Duodenal mucosa (tissue), 2 donors: Measurements from ENCODE around the gene USP40.

Experiments
- H3K27ac ChIP-seq: one replicate; pipeline ENCODE4 v1.7.0; 2013; ENCODE audit warnings: low read depth, low read length
- H3K27me3 ChIP-seq, 2 donors: one replicate each; pipeline ENCODE4 v1.7.0; 2013; ENCODE audit warnings: low read length in 2 of 2, control low read depth in 1 of 2; ENCODE audit not compliant: insufficient read depth in 2 of 2, control insufficient read depth in 1 of 2
- H3K36me3 ChIP-seq, 2 donors: one replicate each; pipeline ENCODE4 v1.7.0; 2013; ENCODE audit warnings: low read length in 2 of 2, control low read depth in 1 of 2; ENCODE audit not compliant: insufficient read depth in 2 of 2, control insufficient read depth in 1 of 2
- H3K4me1 ChIP-seq, 2 donors: one replicate each; pipeline ENCODE4 v1.7.0; 2013; ENCODE audit warnings: low read length in 2 of 2, control low read depth in 1 of 2; ENCODE audit not compliant: insufficient read depth in 2 of 2, control insufficient read depth in 1 of 2
- H3K4me3 ChIP-seq, 2 donors: one replicate each; pipeline ENCODE4 v1.7.0; 2013; ENCODE audit warnings: low read length in 2 of 2, low read depth in 1 of 2
- H3K9ac ChIP-seq, 2 donors: one replicate each; pipeline ENCODE4 v1.7.0; 2013; ENCODE audit warnings: low read length in 2 of 2, low read depth in 1 of 2
- H3K9me3 ChIP-seq, 2 donors: one replicate each; pipeline ENCODE4 v1.7.0; 2013; ENCODE audit warnings: low read length in 2 of 2, control low read depth in 1 of 2; ENCODE audit not compliant: control insufficient read depth in 1 of 2

USP40 gene

GRCh38 chr2:233439191-233439590 lies 127.4 kb downstream of the USP40 start:
- no peaks in the 10 kb centered on the region for H3K4me1 ChIP-seq
- no peak overlapping the region for H3K27ac ChIP-seq
- H3K9me3 ChIP-seq: no peaks in the 10 kb centered on the region
- no peak overlapping the region for H3K9ac ChIP-seq
- H3K36me3 ChIP-seq: peaks cover 46 to 86% of the 10 kb centered on the region in 2 donors
- H3K27me3 ChIP-seq: no peaks in the 10 kb centered on the region
- no peak overlapping the region for H3K4me3 ChIP-seq

- no peaks in the 10 kb centered on the region for H3K27me3 ChIP-seq
- H3K4me1 ChIP-seq: peaks cover 0 to 3% of the 10 kb centered on the region in 2 donors
- H3K4me3 ChIP-seq: no peak overlapping the region
- H3K9ac ChIP-seq: no peak overlapping the region
- H3K27ac ChIP-seq: no peak overlapping the region
- no peaks in the 10 kb centered on the region for H3K9me3 ChIP-seq
- peaks cover 46 to 82% of the 10 kb centered on the region in 2 donors for H3K36me3 ChIP-seq
These were observed 127.9 kb downstream of the USP40 start for GRCh38 chr2:233438573-233439147.

GRCh38 chr2:233437439-233437955 lies 129.1 kb downstream of the USP40 start:
- Histone ChIP-seq H3K4me1 (peaks cover 0 to 3% of the 10 kb centered on the region in 2 donors), H3K27me3 (no peaks in the 10 kb centered on the region), H3K27ac (no peak overlapping the region), H3K4me3 (no peak overlapping the region), H3K9ac (no peak overlapping the region), H3K9me3 (no peaks in the 10 kb centered on the region), H3K36me3 (peaks cover 46 to 77% of the 10 kb centered on the region in 2 donors)

- Histone ChIP-seq H3K27me3 (no peaks in the 10 kb centered on the region), H3K9ac (no peak overlapping the region), H3K36me3 (peaks cover 46 to 76% of the 10 kb centered on the region in 2 donors), H3K27ac (no peak overlapping the region), H3K4me1 (peaks cover 0 to 3% of the 10 kb centered on the region in 2 donors), H3K9me3 (no peaks in the 10 kb centered on the region), H3K4me3 (no peak overlapping the region)
These were observed 129.7 kb downstream of the USP40 start for GRCh38 chr2:233436691-233437438.

GRCh38 chr2:233436191-233436581 lies 130.4 kb downstream of the USP40 start:
- H3K36me3 ChIP-seq: peaks cover 46 to 69% of the 10 kb centered on the region in 2 donors
- no peak overlapping the region for H3K27ac ChIP-seq
- no peak overlapping the region for H3K9ac ChIP-seq

GRCh38 chr2:233435436-233436190 lies 131.0 kb downstream of the USP40 start:
- H3K4me1 ChIP-seq: peaks cover 0 to 3% of the 10 kb centered on the region in 2 donors
- H3K9me3 ChIP-seq: no peaks in the 10 kb centered on the region
- no peak overlapping the region for H3K9ac ChIP-seq
- no peak overlapping the region for H3K4me3 ChIP-seq
- no peak overlapping the region for H3K27ac ChIP-seq
- no peaks in the 10 kb centered on the region for H3K27me3 ChIP-seq
- H3K36me3 ChIP-seq: peaks cover 46 to 63% of the 10 kb centered on the region in 2 donors

More at GRCh38 chr2:233436191-233436581, 130.4 kb downstream of the USP40 start:
- Histone ChIP-seq H3K9me3 (no peaks in the 10 kb centered on the region), H3K4me1 (peaks cover 0 to 3% of the 10 kb centered on the region in 2 donors), H3K27me3 (no peaks in the 10 kb centered on the region), H3K4me3 (no peak overlapping the region)

- no peaks in the 10 kb centered on the region for H3K27me3 ChIP-seq
- peaks cover 0 to 3% of the 10 kb centered on the region in 2 donors for H3K4me1 ChIP-seq
- no peak overlapping the region for H3K9ac ChIP-seq
- H3K36me3 ChIP-seq: peaks cover 42 to 55% of the 10 kb centered on the region in 2 donors
- no peaks in the 10 kb centered on the region for H3K9me3 ChIP-seq
- no peak overlapping the region for H3K4me3 ChIP-seq
- H3K27ac ChIP-seq: no peak overlapping the region
These were observed 131.8 kb downstream of the USP40 start for GRCh38 chr2:233434666-233435330.

GRCh38 chr2:233433794-233434193 lies 132.8 kb downstream of the USP40 start:
- Histone ChIP-seq H3K36me3 (peaks cover 32 to 45% of the 10 kb centered on the region in 2 donors), H3K9me3 (no peaks in the 10 kb centered on the region), H3K4me3 (no peak overlapping the region), H3K9ac (no peak overlapping the region), H3K4me1 (peaks cover 0 to 3% of the 10 kb centered on the region in 2 donors), H3K27ac (no peak overlapping the region), H3K27me3 (no peaks in the 10 kb centered on the region)

DNA sequence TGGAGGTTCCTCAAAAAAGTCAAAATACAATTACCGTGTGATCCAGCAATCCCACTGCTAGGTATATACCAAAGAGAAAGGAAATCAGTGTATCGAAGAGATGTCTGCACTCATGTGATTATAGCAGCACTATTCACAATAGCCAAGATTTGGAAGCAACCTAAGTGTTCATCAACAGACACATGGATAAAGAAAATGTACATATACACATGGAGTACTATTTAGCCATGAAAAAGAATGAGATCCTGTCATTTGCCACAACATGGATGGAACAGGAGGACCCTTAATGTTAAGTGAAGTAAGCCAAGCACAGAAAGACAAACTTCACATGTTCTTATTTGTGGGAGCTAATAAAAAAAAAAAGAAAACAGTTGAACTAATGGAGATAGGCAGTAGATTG lies 133.6 kb downstream of the USP40 start:
- H3K4me3 ChIP-seq: no peak overlapping the region
- no peak overlapping the region for H3K9ac ChIP-seq
- H3K36me3 ChIP-seq: peaks cover 29 to 38% of the 10 kb centered on the region in 2 donors
- no peak overlapping the region for H3K27ac ChIP-seq
- H3K27me3 ChIP-seq: no peaks in the 10 kb centered on the region
- peaks cover 0 to 3% of the 10 kb centered on the region in 2 donors for H3K4me1 ChIP-seq
- no peaks in the 10 kb centered on the region for H3K9me3 ChIP-seq
